Right ventricle myocardium inferior (tissue), 1 donor: ENCODE data around the gene CARD11. TPM values are rescaled to one million over a fixed set of nuclear protein-coding genes. Genes with fewer than 3 reads are reported as not detected.

Experiments used
- total RNA-seq: library from RNA; stranded (reverse); fragmentation: NEBNext Ultra II Directional; extraction: Animal tissue kit (Norgen Biotek cat#: 25700); gene quantifications from one replicate; pipeline ENCODE4 v1.2.1, GENCODE V29; 2021
- donor health status: DM: no; HTN: yes; CAD: no; lungs with severe emphysema.

The CARD11 gene
- total RNA-seq, 1 donor from 2014 or later = 0.41 TPM

Other genes starting within 250 kb of the CARD11 start
- 40.8 TPM for gene GNA12, start 199.6 kb downstream of the CARD11 start, total RNA-seq